GM21825 (cell line): ENCODE results near the gene ZNF136.

Experiments used
- ATAC-seq: cut with Tn5 transposase; IDR thresholded peaks from one replicate; pipeline ENCODE4 v1.9.1; 2021; ENCODE audit warnings: mild to moderate bottlenecking, moderate library complexity; ENCODE audit not compliant: unreplicated experiment

Gene ZNF136

DNA sequence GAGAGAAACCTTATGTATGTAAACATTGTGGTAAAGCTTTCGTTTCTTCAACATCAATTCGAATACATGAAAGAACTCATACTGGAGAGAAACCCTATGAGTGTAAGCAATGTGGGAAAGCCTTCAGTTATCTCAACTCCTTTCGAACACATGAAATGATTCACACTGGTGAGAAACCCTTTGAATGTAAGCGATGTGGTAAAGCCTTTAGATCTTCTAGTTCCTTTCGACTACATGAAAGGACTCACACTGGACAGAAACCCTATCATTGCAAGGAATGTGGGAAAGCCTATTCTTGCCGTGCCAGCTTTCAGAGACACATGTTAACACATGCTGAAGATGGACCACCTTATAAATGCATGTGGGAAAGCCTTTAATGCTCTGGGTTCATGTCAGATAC lies 24.7 kb downstream of the ZNF136 start:
- ATAC-seq: no peak

DNA sequence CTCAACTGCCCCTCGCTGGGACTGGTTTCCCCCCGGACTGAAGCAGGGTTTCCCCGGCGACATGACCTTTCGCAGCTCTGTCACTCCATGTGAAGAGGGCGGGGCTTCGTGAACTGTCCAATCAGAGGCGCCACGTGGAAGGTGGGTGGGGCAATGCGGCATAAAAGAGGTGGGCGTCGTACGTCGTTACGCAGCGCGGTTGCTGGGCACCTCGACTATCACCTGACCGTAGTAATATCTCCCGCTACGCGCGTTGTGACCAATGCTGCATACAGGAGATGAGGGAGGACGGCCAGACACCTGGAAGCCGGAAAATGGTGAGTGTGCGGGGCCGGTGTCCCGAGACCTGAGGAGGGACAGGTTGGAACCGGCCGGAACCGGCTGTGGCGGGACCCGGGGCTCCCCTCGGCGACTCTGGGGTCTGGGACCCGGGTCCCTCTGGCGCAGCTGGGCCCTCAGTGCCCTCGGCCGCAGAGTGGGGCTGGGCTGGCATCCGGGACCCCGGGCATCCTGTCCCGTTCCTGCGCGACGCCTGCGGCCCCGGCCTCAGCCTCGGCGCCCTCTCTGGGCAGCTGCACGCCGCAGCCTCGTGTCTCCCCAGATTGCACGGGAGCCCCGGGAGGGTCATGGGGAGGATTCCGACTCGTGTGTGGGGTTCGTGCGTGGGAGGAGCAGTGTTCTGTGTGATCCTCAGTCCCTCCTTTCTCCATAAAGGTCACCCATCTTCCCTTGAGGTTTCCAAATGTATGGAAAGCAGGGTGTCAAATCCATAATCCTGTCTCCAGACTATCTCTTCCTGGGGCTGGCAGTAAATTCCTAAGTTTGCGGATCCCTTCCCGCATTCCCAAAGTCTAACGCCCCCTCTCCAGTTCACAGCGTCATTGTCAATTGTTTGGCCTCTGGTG lies 32.2 kb downstream of the ZNF136 start:
- no peak for ATAC-seq

DNA sequence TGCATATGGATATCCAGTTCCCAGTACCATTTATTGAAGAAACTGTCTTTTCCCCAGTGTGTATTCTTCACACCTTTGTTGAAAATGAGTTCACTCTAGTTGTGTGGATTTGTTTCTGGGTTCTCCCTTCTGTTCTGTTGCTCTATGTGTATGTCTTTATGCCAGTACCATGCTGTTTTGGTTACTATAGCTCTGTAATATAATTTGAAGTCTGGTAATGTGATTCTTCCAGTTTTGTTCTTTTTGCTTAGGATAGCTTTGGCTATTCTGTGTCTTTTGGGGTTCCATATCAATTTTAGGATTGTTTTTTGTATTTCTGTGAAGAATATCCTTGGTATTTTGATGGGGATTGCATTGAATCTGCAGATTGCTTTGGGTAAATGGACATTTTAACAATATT lies 35.2 kb downstream of the ZNF136 start:
- ATAC-seq: no peak

DNA sequence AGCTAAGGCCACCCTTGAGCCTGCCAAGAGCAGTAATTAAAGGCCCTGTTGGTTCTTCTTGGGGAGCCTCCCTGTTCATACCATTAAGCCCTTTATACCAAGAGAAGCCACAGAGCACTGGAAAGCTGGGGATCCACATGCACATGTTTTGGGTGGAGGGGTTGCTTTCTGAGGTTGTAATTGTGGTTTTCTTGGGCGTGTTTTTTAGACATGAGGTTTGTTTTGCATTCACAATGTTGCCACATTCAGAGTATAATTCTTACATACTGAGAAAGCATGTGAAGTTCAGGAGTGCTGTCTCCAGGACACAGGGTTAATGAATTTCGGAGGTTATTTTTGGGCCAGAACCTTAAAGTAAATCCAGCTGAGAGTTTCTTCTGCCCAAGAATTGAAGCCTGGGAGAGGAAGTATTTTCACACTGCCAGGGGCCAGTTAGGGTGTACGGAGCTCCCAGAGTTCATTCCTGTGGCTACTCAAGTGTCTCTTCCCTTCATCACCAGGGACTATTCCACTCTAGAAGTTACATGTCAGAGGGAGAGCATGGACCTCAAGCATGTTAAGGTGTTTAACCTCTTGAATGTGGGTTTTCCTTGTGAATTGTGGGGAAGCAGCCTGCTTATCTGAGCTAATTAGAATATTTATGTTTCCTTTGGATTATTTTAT lies 37.0 kb downstream of the ZNF136 start:
- no peak for ATAC-seq

DNA sequence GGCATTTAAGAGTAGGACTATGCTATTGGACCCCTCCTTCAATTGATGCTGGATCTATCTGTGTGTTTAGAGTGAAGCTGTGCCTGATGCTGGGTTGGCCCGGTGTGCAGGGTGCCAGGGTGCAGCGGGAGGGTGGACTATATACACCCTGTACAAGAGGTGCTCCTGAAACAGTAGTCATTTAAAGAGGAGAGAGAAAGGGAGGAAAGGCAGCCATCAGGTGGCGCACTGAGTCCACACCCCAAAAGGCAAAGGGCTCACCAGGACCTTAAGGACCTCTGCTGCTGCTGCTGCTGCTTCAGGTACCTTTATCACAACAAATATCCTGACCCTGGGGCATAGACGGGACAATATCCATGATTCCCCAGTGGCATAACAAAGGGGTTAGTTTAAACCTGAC lies 39.4 kb downstream of the ZNF136 start:
- no peak for ATAC-seq

DNA sequence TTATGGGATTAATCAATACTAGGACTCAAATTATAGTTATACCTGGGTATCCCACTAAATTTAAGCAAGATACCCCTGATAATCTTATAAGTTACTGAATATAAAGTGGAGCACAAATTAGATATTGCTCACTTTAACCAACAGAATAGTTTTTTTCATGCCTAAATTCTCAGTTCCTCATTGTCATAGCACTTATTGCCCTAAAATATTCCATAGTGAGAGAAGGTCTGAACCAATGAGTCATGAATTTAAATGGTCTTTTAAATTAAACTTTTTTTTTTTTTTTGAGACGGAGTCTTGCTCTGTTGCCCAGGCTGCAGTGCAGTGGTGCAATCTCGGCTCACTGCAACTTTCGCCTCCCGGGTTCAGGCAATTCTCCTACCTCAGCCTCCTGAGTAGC lies 42.4 kb downstream of the ZNF136 start:
- no peak for ATAC-seq

DNA sequence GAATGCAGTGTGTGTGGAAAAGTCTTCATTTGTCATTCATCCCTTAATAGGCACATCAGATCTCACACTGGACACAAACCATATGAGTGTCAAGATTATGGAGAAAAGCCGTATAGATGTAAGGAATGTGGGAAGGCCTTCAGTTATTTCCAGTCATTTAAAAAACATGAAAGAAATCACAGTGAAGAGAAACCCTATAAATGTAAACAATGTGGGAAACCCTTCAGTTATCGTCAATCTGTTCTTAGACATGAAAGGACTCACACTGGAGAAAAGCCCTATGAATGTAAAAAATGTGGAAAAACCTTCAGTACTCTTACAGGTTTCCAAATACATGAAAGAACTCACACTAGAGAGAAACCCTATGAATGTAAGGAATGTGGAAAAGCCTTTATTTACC lies 45.3 kb downstream of the ZNF136 start:
- no peak for ATAC-seq

DNA sequence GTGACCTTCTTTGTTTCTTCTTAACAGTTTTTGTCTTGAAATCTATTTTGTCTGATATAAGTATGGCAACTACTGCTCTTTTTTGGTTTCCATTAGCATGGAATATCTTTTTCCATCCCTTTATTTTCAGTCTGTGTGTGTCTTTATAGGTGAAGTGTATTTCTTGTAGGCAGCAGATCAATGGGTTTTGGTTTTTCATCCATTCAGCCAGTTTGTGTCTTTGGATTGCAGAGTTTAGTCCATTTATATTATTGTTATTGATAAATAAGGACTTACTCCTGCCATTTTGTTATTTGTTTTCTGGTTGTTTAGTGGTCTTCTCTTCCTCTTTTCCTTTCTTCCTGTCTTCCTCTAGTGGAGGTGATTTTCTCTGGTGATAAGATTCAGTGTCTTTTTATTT lies 54.4 kb downstream of the ZNF136 start:
- no peak for ATAC-seq

DNA sequence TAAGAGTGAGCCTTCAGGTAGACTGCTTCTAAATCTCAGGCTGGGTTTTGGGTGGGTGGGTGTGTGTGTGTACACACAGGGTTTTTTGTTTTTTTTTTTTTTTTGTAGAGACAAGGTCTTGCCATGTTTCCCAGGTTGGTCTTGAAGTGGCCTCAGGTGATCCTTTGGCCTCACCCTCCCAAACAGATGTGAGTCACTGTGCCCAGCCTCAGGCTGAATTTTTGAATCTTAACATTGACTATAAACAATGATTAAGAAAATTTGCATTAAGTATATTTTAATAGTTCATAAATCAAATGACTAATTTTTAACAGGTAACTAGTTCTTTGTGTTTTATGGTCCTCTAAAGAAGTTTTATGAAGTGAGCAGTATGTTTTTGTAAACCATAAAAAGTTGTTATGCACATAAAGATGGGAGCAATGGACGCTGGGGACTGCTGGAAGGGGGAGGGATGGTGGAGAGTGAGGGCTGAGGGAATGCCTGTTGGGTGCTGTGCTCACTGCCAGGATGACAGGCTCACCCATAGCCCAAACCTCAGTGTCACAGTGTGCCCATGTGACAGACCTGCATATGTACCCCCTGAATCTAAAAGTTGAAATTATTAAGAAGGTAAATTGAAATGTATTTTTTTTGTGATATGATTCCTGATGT lies 60.2 kb downstream of the ZNF136 start:
- ATAC-seq: no peak

DNA sequence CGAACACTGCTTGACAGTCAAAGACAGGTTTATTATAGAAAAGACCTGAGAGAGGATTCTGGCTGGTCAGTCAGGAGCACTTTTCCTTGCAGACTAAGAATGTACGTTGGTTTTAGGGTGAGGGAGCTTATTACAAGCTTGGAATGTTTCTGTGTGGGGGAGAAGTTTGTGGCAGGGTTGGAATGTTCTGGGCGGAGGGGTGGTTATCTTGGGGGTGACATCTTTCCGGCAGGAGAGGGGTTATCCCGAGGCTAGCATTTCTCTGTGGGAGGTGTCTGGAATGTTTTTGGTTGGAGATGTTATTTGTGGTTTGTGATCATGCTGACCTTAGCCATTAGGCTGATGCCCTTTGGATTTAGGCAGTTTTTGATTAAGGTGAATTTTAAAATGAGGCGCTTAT lies 61.8 kb downstream of the ZNF136 start:
- ATAC-seq: no peak

DNA sequence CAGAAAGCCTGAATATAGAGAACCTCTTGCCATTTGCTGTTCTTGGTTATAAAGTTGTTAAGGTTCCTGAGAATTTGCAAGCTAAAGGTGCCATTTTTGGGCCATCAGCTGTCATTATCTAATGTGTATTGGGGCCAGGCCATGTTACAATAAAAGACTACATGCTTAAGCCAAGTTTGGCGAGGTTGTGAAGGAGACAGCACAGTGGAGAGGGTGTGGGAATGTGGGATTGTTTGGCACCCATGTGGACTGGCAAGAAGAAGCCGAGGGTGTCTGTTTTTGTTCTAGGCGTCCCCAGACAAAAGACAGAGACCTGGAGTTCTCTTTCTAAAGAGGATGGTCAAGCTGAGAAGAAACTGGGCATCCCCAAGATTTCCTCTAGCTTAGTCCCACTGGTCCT lies 67.1 kb downstream of the ZNF136 start:
- ATAC-seq: no peak

DNA sequence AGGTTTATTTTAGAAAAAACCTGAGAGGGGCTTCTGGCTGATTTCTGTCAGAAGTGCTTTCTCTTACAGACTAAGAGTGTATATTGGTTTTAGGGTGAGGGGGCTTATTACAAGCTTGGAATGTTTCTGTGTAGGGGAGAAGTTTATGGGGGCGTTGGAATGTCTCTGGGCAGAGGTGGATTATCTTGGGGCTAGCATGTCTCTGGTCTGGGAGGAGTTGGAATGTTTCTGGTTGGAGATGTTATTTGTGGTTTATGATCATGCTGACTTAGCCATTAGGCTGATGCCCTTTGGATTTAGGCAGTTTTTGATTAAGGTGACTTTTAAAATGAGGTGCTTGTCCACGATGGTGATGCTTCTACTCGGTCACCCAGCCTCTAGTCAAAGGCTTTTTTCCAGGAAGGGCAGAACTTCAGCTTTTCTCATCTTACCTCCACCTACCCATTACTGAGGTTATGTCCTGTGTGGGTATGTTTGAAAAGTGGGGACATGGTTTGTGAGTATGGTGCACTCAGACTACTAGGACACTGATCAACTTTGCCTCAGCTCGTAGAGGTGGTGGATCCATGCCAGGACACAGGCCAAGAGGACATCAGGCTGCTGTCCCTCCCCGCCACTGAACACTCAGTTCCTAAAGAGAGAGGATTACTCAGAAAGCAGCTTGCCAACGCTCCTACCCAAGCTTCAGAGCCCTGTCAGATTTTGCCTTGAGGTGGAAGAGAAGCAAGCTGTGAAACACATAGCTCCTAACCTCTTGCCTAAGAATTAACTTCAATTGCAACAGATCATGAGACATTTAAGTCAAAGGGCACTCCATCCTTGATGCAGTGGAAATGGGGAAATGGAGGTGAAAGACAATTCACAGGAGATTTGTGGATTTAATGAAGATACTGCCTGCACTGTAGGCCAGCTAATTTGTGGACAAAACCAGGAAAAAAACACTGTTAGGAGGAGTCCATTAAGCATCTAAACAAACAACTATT lies 68.1 kb downstream of the ZNF136 start:
- no peak for ATAC-seq

DNA sequence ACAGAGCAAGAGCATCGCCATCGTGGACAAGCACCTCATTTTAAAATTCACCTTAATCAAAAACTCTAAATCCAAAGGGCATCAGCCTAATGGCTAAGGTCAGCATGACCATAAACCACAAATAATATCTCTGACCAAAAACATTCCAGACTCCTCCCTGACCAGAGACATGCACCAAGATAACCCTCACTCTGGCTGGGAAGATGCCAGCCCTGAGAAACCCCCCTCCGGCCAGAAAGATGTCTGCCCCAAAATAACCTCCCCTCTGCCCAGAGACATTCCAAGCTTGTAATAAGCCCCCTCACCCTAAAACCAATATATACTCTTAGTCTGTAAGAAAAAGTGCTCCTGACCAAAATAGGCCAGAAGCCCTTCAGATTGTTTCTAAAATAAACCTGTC lies 70.1 kb downstream of the ZNF136 start:
- ATAC-seq: no peak

DNA sequence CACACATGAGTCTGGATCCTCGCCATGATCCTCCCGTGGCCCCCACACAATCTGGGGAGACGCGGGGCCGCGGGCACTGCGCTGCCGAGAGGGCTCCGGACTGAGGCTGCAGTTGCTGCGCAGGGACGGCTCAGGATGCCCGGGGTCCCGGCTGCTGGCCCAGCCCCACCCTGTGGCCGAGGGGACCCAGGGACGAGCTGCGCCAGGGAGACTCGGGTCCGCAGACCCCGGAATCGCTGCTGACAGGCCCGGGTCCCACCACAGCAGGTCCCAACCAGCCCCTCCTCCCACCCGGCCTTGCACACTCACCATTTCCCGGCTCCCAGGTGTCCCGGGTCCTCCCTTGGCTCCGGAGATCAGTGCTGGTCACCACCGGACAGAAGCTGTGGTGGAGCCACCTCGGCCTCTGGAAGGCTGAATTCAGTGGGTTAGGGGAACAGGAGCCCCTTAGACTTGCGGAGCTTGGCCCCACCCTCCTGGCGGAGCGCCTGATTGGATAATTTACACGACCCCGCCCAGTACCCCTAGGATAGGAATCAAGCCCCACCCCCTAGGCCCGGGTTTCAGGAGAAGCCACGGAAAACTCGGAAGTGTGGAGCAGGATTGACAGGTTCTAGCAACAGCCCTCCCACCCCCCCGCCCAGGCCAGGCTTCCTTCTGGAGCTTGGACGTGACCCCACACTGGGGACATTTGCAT lies 74.4 kb downstream of the ZNF136 start:
- no peak for ATAC-seq
